DOHH2 (cell line): ENCODE data around the gene IFNL2.
A peak's percentile ranks its signal among the peaks of the same experiment; 100 is the strongest.

ENCODE experiments used
- H3F3A ChIP-seq: fragments of 200-600 bp; sonication (generic), shearing (Covaris generic); 2 replicates; pipeline ENCODE4 v1.6.0; 2016; ENCODE audit warnings: antibody characterized with exemption, mild to moderate bottlenecking; ENCODE audit not compliant: control insufficient read depth, insufficient read depth
- H3K27ac ChIP-seq: fragments of 200-600 bp; sonication (generic); 2 replicates; pipeline ENCODE4 v1.5.1; 2014; ENCODE audit warnings: low read depth, mild to moderate bottlenecking, low read length, moderate library complexity
- H3K27me3 ChIP-seq: fragments of 200-600 bp; sonication (generic); 2 replicates; pipeline ENCODE4 v1.6.1; 2014; ENCODE audit warnings: mild to moderate bottlenecking, low read length, mixed read lengths; ENCODE audit not compliant: control insufficient read depth
- H3K36me3 ChIP-seq: fragments of 200-600 bp; sonication (generic); 2 replicates; pipeline ENCODE4 v1.6.1; 2014; ENCODE audit warnings: mild to moderate bottlenecking, low read length, moderate library complexity, mixed read lengths; ENCODE audit not compliant: control insufficient read depth
- H3K4me1 ChIP-seq: fragments of 200-600 bp; sonication (generic); 2 replicates; pipeline ENCODE4 v1.6.1; 2014; ENCODE audit warnings: mild to moderate bottlenecking, low read length, mixed read lengths; ENCODE audit not compliant: control insufficient read depth
- H3K4me2 ChIP-seq: fragments of 200-600 bp; sonication (generic); 2 replicates; pipeline ENCODE4 v1.6.0; 2014; ENCODE audit warnings: mild to moderate bottlenecking, low read length, moderate library complexity
- H3K4me3 ChIP-seq: fragments of 200-600 bp; sonication (generic); 2 replicates; pipeline ENCODE4 v1.5.1; 2014; ENCODE audit warnings: mild to moderate bottlenecking, low read length, mixed read lengths
- H3K79me2 ChIP-seq: fragments of 200-600 bp; sonication (generic); 2 replicates; pipeline ENCODE4 v1.6.1; 2014; ENCODE audit warnings: mild to moderate bottlenecking, low read length, mixed read lengths; ENCODE audit not compliant: control insufficient read depth
- H3K9me2 ChIP-seq: fragments of 200-600 bp; sonication (generic); replicated peaks from 2 replicates; pipeline ENCODE4 v1.6.1; 2014; ENCODE audit warnings: mild to moderate bottlenecking, low read length, mixed read lengths; ENCODE audit not compliant: control insufficient read depth
- H3K9me3 ChIP-seq: fragments of 200-600 bp; sonication (generic); 2 replicates; pipeline ENCODE4 v1.6.1; 2014; ENCODE audit warnings: antibody characterized with exemption, low read length, mixed read lengths; ENCODE audit not compliant: control insufficient read depth, insufficient read depth
- H4K20me1 ChIP-seq: fragments of 200-600 bp; sonication (generic); 2 replicates; pipeline ENCODE4 v1.6.0; 2014; ENCODE audit warnings: low read depth, mild to moderate bottlenecking, antibody characterized with exemption, low read length, moderate library complexity; ENCODE audit not compliant: control insufficient read depth, insufficient read depth
- EZH2phosphoT487 ChIP-seq: fragments of 200-600 bp; sonication (generic); IDR thresholded peaks from 2 replicates; pipeline ENCODE4 v1.6.1; 2017; ENCODE audit warnings: borderline replicate concordance, mild to moderate bottlenecking, antibody characterized with exemption, low read length, moderate library complexity, mixed read lengths
- TF ChIP-seq, protein P1 (sequence below): fragments of 200-600 bp; sonication (generic); IDR thresholded peaks from one replicate; pipeline ENCODE4 v1.5.1; 2014; ENCODE audit warnings: antibody characterized with exemption, mild to moderate bottlenecking, low read depth, low read length; ENCODE audit not compliant: poor library complexity, severe bottlenecking

The IFNL2 gene

DNA sequence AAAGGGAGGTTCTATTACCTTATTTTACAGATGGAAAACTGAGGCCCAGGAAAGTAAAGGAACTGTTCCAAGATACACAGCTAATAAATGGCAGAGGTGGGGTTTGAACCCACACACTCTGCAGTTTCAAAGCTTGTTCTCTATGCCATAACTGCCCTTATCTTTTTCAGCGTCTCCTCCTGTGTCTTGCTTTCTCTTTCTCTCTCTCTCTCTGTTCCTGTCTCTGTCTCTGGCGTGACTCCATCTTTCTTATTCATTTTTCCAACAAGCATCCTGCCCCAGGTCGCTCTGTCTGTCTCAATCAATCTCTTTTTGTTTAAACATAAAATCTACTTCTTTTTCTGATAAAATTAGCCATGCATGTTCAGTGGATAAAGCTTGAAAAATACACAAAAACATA is 16.4 kb upstream of the IFNL2 start:
- TF ChIP-seq, protein P1, sequence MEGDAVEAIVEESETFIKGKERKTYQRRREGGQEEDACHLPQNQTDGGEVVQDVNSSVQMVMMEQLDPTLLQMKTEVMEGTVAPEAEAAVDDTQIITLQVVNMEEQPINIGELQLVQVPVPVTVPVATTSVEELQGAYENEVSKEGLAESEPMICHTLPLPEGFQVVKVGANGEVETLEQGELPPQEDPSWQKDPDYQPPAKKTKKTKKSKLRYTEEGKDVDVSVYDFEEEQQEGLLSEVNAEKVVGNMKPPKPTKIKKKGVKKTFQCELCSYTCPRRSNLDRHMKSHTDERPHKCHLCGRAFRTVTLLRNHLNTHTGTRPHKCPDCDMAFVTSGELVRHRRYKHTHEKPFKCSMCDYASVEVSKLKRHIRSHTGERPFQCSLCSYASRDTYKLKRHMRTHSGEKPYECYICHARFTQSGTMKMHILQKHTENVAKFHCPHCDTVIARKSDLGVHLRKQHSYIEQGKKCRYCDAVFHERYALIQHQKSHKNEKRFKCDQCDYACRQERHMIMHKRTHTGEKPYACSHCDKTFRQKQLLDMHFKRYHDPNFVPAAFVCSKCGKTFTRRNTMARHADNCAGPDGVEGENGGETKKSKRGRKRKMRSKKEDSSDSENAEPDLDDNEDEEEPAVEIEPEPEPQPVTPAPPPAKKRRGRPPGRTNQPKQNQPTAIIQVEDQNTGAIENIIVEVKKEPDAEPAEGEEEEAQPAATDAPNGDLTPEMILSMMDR, result no peak
- no peak for TF ChIP-seq EZH2phosphoT487
- Histone ChIP-seq H3K9me3 (no peaks in the 10 kb centered on the region), H3K4me2 (peak overlapping the region; percentile 40; the same call in 1 of the 2 replicates), H3K4me1 (peaks cover 17% of the 10 kb centered on the region), H3K27ac (no peak overlapping the region), H4K20me1 (no peaks in the 10 kb centered on the region), H3K27me3 (no peaks in the 10 kb centered on the region), H3K4me3 (no peak overlapping the region), H3F3A (no peaks in the 10 kb centered on the region), H3K36me3 (no peaks in the 10 kb centered on the region), H3K79me2 (no peaks in the 10 kb centered on the region), H3K9me2 (no peaks in the 10 kb centered on the region)

DNA sequence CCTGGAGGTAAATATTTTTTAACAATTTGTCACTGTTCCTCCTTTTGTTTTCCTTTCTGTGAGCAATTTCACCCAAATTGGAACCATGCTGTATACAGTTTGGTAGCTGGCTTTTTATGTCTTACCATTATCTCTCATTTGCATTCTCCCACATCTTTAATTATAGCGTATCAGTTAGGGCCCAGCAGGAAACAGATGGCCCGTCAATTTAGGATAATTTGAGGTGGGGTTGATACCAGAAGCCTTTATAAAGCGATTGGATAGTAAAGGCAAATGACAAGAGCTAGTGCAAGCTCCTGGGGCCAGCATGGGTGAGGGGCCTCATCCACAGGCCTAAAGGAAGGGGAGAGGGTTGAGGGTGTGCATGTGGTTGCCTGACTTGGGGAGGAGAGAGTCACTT is 15.7 kb upstream of the IFNL2 start:
- Histone ChIP-seq H3K36me3 (no peaks in the 10 kb centered on the region), H3K9me3 (no peaks in the 10 kb centered on the region), H3K27me3 (no peaks in the 10 kb centered on the region), H3K4me3 (no peak overlapping the region; the same call in 1 of the 2 replicates), H3K4me1 (peaks cover 17% of the 10 kb centered on the region), H4K20me1 (no peaks in the 10 kb centered on the region), H3K4me2 (peak overlapping the region; percentile 40), H3F3A (no peaks in the 10 kb centered on the region), H3K79me2 (no peaks in the 10 kb centered on the region), H3K27ac (no peak overlapping the region), H3K9me2 (no peaks in the 10 kb centered on the region)
- no peak for TF ChIP-seq EZH2phosphoT487
- TF ChIP-seq, protein P1, result no peak

DNA sequence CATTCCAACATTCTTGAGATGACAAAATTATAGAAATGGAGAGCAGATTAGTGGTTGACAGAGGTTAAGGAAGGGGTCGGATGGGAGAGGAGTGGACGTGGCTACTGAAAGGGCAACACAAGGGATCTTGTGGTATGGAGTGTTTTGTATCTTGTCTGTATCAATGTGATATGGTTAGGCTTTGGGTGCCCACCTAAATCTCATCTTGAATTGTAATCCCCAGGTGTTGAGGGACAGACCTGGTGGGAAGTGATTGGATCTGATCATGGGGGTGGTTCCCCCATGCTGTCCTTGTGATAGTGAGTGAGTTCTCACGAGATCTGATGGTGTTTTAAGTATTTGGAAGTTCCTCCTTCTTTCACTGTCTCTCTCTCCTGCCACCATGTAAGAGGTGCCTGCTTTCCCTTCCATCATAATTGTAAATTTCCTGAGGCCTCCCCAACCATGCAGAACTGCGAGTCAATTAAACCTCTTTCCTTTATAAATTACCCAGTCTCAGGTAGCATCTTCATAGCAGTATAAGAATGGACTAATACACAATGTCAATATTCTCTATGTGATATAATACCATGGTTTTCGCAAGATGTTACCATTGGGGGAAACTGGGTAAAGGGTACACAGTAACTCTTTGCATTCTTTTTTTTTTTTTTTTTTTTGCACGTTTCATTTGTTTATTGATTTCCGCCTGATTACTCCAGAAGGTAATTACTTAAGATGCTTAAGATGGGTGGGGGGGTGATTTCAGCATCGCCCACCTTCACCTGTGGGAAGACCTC is 14.6 kb upstream of the IFNL2 start:
- Histone ChIP-seq H3K4me1 (peaks cover 17% of the 10 kb centered on the region), H3K9me2 (no peaks in the 10 kb centered on the region)

DNA sequence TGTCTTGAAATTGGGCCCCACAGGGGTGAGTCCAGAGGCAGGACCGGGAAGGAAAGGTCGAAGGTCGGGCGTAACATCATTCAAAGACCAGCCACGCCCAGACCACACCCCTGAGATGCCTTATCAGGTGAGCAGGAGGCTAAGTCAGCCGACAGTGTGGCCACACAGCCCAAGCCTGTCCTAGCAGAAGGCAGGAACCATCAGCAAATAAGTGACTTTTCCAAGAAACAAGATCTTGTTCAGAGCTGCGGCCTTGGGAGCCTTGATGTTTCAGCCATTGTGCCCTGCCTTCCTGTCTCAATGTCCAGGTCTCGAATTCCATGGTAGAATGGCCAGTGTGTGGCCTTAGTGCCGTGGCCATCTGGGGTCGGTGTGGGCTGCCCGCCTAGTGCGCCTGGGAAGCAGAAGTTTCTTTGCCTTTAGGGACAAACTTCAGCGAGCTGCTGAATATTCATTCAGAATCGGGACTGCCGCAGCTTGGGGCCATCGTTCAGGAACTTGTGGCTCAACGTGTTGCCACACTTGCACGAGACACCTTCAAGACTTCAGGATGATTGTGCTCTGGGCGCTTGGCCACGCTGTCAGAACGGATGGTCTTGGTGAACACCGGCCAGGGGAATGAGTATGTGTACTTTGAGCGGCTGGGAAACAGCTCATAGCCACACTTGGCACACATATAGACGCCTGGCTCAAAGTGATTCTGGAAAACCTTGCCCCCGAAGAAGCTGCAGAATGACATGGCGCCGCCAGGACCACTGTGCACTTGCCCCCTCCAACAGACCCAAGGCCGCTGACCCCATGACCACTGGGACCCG is 13.5 kb upstream of the IFNL2 start:
- H3K9me3 ChIP-seq, result no peaks in the 10 kb centered on the region
- no peak for TF ChIP-seq EZH2phosphoT487
- TF ChIP-seq, protein P1, result no peak
- H3K27ac ChIP-seq, result no peak overlapping the region
- no peaks in the 10 kb centered on the region for H3K27me3 ChIP-seq
- no peak overlapping the region for H3K4me2 ChIP-seq
- H4K20me1 ChIP-seq, result no peaks in the 10 kb centered on the region
- H3K4me1 ChIP-seq, result peaks cover 17% of the 10 kb centered on the region
- H3K79me2 ChIP-seq, result no peaks in the 10 kb centered on the region
- H3F3A ChIP-seq, result no peaks in the 10 kb centered on the region
- H3K4me3 ChIP-seq, result no peak overlapping the region
- no peaks in the 10 kb centered on the region for H3K36me3 ChIP-seq
- no peaks in the 10 kb centered on the region for H3K9me2 ChIP-seq

More for the DNA sequence above, 14.6 kb upstream of the IFNL2 start:
- Histone ChIP-seq H3K4me2 (no peak overlapping the region), H3K79me2 (no peaks in the 10 kb centered on the region), H3F3A (no peaks in the 10 kb centered on the region), H3K27ac (no peak overlapping the region), H4K20me1 (no peaks in the 10 kb centered on the region), H3K9me3 (no peaks in the 10 kb centered on the region), H3K27me3 (no peaks in the 10 kb centered on the region), H3K36me3 (no peaks in the 10 kb centered on the region), H3K4me3 (no peak overlapping the region)
- no peak for TF ChIP-seq EZH2phosphoT487
